ENCODE data around the gene MRGPRF.

- no peak for TF ChIP-seq CTCF (conservative IDR thresholded peaks at IDR 0.05 in 1 of 2, IDR thresholded peaks at IDR 0.05 in 1 of 2; ENCODE audit: extremely low read depth in 1 of 2, insufficient read depth in 1 of 2, low read depth in 1 of 2, low read length in 2 of 2)
- no peak for TF ChIP-seq EZH2 (IDR thresholded peaks at IDR 0.05; ENCODE audit: borderline replicate concordance, low read length)
These were observed 44.5 kb downstream of the MRGPRF start for GRCh38 chr11:68968306-68969250.
